Measurements from ENCODE around the gene CSN1S1.
"Not testable (repeated sequence)": the region's sequence is repeated elsewhere in the genome, so short reads cannot be mapped to it uniquely, and the experiment has no call there.

The CSN1S1 gene

GRCh38 chr4:69930768-69931167 is at the start of gene CSN1S1:
Gene CSN1S1 (plus strand): TSS chr4:69931068. CDS start chr4:69932556, 1,488 bp downstream.
- DNase-seq = no peak

DNA sequence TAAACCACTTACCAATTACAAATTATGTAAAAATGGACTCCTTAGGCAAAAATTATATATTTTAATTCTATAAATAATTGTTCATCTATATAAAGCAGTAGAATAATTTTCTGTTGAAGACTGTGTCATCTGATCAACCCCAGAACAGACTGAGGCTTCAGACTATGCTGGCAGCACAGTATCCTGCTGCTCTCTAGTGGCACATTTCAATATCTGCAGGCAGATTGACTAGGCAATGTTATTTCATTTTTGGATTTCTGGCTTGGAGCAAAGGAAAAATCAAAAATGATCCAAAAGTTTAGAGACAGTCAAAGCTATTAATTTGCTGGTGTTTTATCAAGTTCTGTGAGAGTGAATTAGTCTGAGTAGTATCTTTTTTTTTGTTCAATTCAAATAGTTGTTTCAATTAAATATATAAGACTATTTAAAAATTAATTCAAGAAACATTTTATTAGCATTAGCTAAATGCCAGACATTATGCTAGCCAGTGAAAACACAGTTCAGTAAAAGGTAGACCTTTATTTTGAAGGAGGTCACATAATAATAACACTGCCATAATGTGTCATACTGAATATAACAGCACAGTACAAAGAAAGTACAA is 49.6 kb upstream of the CSN1S1 start:
- DNase-seq = no peak

DNA sequence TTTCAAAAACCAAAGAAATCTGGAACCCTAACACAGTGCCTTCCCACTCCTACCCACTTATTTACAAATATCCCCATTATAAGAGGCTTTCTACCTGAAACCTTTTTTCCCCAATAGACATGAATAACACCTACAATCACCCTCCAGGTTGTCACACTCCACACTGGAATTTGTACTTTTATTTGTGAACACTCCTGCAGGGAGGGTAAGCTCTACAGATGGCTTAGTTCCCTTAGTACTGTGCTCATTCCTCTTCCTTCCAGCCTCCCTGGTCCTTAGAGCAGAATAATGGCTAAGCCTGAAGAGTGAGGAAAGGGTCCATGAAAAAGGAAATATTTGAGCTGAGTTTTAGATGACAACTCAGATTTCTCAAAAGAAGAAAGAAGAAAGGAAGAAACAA is 48.7 kb upstream of the CSN1S1 start:
- no peak for DNase-seq

DNA sequence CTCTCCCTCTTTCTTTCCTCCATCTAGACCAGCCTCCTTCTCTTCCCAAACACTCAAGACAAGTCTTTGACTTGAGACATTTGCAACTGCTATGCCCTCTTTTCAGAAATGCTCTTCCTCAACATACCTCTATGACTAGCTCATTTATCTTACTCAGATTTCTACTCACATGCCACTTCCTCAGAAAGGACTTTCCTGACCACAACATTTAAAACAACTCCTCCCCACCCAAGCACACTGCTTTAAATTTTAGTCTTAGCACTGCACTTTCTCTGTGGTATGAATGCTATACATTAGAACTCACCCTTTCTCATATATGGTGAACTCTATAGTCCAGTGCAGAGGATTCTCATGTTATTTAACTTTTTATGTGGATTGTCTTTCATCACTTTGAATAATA is 42.5 kb upstream of the CSN1S1 start:
- no peak for DNase-seq

DNA sequence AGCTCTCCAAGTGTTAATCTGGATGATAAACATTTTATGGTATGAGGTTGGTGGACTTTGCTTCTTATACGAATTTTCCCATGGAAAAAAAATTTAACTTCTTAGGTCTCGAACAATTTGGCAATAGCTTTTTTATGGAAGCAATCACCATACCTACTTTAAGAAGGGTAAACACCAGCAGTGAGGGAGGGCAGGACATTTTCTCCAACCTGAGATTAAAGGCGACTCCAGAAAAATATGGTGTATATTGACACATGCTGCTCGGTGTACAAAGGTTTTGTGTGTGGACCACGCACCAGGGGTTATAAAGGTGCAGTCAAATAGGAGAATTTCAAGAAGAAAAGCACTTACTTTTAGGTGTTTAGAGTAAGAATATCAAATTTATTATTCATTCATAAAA is 36.7 kb upstream of the CSN1S1 start:
- DNase-seq = no peak

GRCh38 chr4:69894721-69895120 is 36.1 kb upstream of the CSN1S1 start:
- no peak for DNase-seq

DNA sequence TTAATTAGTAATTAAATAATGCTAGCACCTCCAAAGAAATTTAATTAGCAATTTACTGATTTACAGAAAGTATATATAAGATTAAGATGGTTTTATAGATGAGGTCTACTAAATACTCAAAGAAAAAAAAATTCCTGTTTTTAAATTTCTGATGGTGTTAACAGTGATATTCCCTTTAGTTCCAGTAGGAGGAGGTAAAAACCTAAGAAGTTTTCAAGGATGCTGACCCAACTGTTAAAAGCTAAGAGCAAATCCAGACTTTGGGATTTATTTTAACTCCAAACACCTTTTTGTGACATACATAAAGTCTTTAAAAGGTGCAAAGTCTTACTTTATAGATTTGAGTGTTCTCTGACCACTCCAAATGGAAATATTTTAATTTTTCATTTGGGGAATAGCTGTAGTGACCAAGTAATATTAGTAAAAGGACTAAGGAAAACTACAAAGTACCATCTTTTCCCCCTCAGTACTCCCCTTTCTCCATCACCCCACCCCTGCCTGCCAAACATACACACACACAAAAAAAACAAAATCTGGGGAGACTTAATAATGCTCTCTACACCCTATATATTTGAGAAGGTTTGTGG is 34.2 kb upstream of the CSN1S1 start:
- DNase-seq = no peak

- DNase-seq = no peak
Observed at GRCh38 chr4:69907151-69907550, 23.7 kb upstream of the CSN1S1 start.

DNA sequence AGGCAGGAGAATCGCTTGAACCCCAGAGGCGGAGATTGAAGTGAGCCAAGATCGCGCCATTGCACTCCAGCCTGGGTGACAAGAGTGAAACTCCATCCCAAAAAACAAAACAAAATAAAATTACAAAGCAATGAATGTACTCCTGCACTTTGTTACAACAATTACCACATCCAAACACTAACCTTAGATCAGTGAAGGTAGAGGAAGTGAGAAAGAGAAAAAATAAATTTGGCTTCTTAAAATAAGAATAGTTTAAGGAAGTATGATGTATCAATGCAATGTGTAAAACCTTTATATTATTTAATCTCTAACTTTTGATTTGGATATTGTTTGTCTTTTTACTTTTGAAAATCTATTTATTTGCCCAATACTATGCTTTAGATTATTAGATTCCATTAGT is 21.7 kb upstream of the CSN1S1 start:
- DNase-seq = no peak

DNA sequence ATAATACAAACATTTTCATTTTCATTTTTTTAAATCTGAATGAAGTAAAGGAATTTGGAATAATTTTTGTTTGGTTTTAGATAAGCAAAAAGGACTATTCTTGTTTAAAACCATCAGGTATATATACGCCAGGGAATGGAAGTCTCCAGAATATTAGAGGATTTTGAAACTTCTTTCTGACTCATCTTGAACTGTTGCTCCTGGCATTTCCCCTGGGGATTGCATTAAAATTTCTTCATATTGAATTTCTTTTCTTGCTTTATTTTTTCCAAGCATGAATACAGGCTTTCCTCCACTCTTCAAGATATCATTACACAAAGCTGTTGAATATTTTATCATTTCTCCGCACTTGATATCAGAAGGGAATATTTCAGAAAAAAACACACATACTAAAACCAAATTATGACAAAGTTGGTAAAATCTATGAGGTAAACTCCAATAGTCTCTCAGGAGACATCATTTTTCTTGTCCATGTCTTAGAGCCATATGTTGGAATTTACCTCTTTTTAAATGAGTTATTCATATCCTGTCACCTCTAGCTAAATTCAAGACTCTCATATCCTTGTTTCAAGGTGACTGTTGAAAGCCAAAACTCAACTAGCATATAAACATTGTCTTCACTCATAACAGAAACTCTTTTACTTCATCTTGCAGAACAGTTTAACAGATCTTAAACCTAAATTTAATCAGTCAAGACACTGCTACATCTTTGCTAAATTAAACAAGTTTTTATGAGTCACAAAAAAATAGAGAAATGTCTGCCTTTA is 20.7 kb upstream of the CSN1S1 start:
- DNase-seq = no peak

GRCh38 chr4:69920874-69921273 is 10.0 kb upstream of the CSN1S1 start:
- DNase-seq = no peak

GRCh38 chr4:69923782-69924410 is 7.0 kb upstream of the CSN1S1 start:
- DNase-seq = not testable (repeated sequence)

DNA sequence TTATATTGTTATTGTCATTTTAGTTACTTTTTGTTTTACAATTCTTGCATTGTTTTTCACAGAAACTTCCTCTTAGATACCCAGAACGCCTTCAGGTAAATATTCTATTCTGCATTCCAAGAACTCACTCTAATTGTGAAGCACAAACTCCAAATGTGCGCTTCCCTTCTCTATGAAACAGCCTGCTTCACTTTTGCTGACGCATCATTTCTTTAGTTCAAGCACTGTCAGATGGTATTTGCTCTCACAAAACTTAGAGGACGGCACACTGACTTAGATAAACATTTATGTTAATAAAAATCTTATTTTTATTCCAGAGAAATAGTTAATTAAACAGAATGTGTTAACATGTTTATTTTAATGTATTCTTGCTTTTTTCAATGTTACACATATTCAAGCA is 3.3 kb downstream of the CSN1S1 start:
- no peak for DNase-seq

- no peak for DNase-seq
Observed at GRCh38 chr4:69936566-69936965, 5.7 kb downstream of the CSN1S1 start.

GRCh38 chr4:69951602-69952001 is 20.7 kb downstream of the CSN1S1 start:
- no peak for DNase-seq

GRCh38 chr4:69957209-69957608 is 26.3 kb downstream of the CSN1S1 start:
- DNase-seq = no peak

GRCh38 chr4:69965628-69966027 is 34.8 kb downstream of the CSN1S1 start, which contains the start of gene CSN2:
Gene CSN2 (minus strand): TSS chr4:69965728. CDS start chr4:69960995, 4,733 bp downstream.
- DNase-seq = no peak

GRCh38 chr4:69970071-69970470 is 39.2 kb downstream of the CSN1S1 start:
- DNase-seq = no peak

DNA sequence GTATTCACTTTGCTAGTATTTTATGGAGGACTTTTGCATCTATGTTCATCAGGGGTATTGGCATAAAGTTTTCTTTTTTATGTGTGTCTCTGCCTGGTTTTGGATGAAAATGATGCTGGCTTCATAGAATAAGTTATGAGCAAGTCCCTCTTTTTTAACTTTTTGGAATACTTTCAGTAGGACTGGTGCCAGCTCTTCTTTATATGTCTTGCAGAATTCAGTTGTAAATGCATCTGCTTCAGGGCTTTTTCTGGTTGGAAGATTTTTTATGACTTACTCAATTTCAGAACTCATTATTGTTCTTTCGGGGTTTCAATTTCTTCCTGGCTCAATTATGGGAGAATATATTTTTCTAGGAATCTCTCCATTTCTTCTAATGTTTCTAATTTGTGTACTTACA is 43.8 kb downstream of the CSN1S1 start:
- no peak for DNase-seq

DNA sequence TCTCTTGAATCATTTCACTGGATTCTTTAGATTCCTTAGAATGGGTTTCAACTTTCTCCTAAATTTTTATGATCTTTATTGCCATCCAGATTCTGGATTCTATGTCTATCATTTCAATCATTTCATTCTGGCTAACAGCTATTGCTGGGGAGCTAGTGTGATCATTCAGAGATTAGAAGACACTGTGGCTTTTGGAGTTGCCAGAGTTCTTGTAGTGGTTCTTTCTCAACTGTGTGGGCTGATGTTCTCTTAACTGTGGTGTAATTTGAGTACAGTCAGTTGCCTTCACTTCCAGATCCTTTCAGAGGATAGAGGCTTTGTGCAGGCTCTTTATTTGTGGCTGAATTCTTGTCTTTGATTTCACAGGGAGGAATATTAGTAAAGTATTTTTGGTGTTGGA is 46.7 kb downstream of the CSN1S1 start:
- no peak for DNase-seq

DNA sequence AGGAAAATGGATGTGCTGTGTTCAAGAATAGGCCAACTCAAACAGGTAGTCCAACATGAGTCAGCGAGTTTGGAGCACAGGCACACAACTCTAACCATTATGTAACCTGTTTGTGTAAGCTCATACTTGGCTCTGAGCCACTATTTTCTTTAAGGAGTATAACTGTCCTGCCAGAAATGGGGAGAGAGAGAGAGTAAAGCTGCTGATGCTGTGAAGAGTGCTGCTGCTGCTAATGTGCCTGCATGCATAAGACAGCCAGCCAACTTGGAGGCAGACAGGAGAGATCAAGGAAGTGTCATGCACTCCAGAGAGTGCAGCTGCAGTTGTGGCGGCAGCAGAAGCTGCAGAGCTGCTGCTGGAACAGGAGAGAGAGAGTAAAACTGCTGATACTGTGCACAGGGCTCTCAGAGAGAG is 53.2 kb downstream of the CSN1S1 start:
- DNase-seq = peak; percentile 2

- DNase-seq = no peak
Observed at GRCh38 chr4:69986663-69987062, 55.8 kb downstream of the CSN1S1 start.

GRCh38 chr4:69991016-69991415 is 60.1 kb downstream of the CSN1S1 start:
- no peak for DNase-seq

DNA sequence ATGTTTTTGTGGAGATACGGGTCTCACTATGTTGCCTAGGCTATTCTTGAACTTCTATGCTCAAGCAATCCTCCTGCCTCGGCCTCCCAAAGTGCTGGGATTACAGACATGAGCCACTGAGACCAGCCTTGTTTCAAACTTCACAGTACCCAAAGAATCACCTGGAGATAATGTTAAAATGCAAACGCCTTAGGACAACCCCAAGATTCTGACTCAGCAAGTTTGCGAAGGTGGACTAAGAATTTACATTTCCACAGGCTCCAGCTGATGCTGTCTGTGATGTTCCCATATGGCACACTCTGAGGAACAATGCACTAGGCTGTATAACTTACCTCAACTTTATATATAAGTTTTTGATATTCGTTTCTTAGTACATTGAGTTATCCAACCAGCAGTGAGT is 63.9 kb downstream of the CSN1S1 start:
- no peak for DNase-seq

Measured in NCI-H2107 (cell line).